Kasumi-1 (cell line): Measurements from ENCODE around the gene RNF222.

Source experiments
- DNase-seq, 2 experiments: peaks; one replicate each; lab custom pipeline; 2025; lab: John Stamatoyannopoulos, UW

RNF222 gene

DNA sequence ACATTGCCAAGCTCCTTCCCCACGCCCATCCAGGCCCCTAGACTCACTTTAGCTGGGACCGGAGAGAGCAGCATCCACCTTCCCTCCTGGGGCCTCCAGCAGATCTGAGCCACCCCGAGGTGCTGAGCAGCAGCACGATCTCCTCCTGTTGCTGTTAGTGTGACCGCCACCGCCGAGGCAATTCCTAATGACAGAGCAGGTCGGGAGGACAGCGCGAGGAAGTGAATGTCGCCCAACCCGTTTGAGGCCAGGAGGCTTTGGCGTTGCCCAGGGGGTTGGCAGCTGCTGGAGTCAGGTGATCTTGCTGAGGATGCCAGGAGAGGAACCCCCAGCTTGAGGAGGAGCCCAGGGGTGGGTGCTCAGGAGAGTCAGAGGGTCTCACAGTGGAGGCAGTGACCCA, at the start of gene RNF222:
TSS of gene RNF222 (minus strand) at position 192 of the 400 bp plus-strand sequence. CDS start 4,366 bp downstream, outside the sequence.
- no peak for DNase-seq

DNA sequence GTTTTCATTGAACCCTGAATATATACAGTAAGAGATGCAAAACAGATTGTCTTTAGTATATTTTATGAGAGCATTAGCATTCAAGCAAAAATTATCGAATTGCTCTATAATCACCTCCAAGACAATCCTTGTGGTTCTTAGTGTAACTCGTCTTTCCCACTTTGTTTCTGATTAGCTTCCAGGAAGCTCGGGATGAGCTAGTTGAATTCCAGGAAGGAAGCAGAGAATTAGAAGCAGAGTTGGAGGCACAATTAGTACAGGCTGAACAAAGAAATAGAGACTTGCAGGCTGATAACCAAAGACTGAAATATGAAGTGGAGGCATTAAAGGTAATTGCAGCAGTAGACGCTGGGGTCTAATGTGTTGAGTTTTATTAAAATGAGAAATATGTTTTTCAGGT, 47.9 kb upstream of the RNF222 start:
- DNase-seq, result no peak

DNA sequence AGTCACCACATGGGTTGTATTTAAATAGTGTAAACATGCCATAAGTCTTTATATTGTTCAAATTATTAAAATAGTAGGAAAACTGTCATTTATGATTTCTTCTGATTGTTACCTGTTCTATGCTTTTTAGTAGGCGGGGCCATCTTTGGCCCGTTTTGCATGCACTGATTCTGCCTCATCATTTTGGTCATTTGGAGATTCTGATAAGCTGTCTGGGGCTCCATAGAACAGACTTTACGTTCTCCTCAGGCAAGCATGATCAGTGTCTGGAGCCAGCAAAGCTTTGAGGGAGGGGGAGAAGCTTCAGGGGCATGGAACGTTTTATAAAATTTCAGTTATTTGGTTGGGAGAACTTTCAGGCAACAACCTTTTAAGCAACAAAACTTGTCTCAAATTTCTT, 46.9 kb upstream of the RNF222 start:
- no peak for DNase-seq

DNA sequence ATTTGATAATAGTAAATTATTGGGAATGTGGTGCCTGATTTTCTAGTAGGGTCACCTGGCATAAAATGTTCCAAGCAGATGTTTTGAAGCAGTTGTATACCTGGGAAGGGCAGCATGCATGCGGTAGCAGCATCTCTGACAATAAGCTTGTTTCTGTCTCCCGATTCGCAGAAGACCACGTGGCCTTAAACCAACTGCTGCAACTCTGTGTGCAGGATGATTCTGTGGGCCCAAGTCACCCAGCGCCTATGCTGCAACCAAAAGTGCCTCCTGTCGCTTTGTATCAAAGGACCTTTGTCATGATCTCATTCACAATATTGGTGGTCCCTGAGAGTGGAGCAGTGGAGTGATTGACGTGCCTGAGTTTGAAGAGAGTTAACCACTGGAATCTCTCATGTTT, 46.1 kb upstream of the RNF222 start:
- DNase-seq, result no peak

DNA sequence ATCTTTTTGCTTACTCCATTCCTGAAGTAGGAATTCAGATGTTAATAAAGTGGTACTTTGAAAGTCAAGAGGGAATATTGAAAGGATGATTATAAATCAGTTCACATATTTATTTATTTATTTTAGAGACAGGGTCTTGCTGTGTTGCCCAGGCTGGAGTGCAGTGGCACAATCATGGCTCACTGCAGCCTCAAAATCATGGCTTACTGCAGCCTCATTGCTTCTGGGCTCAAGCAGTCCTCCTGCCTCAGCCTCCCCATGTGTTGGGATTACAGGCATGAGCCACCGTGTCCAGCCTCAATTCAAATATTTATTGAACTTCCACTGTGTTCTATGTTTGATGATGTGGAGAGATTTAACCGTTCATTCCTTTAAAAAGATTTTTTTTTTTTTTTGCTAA, 44.7 kb upstream of the RNF222 start:
- no peak for DNase-seq

DNA sequence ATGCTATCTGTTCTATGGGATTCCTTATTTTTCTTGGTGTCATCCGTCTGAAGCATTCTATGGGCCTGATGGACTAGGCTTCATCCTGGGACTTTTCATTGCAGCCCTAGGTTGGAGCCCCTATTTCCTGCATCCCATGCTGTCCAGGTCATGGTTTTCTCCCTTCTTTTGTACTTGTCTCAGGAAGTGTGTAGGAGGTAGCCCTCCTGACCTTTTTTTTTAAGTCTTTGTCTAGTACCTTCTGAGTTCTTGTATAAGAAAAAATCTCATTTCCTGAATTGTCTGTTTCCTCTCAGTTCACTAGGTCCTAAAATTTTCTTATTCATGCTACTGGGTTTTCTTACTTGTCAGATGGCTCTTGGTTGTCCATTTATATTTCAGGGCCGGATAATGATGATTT, 44.1 kb upstream of the RNF222 start:
- DNase-seq, result no peak

GRCh38 chr17:8439681-8440080, 42.1 kb upstream of the RNF222 start:
- DNase-seq, result no peak

DNA sequence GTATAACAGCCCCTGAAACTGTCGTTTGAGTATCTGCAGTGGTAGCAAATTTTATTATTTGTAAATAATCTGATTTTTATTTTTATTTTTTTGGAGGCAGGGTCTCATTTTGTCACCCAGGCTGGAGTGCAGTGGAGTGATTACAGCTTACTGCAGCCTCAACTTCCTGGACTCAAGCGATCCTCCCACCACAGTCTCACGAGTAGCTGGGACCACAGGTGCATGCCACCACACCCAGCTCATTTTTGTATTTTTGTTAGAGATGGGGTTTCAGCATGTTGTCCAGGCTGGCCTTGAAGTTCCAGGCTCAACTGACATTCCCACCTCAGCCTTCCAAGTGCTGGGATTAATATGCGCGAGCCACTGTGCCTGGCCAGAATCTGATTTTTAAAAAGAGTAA, 40.8 kb upstream of the RNF222 start:
- no peak for DNase-seq

DNA sequence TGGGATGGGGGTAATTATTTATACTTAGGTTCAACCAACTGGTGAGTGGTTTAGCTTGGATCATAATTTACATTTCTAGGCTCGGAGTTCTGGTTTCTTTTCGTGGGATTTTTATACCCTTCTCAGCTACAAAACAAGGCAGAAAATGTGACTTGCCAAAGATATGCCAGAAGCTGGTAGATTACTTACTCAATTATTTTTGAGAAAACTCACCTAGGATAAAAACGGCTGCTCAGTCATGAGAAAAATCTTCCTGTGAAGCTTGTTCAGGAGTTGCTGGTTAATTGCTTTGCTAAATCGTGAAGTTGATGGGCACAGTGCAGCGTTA, 39.2 kb upstream of the RNF222 start:
- DNase-seq, result no peak

- peak; percentile 16 to 18 for DNase-seq
These were observed 38.7 kb upstream of the RNF222 start for GRCh38 chr17:8436169-8436843.

- DNase-seq, result peak; percentile 66 to 77
These were observed 37.9 kb upstream of the RNF222 start, which contains the start of gene NDEL1 for GRCh38 chr17:8435245-8436168. NDEL1 (plus strand) TSS chr17:8435884; CDS start chr17:8444272, 8,388 bp downstream.

- DNase-seq, result no peak
These were observed 33.3 kb upstream of the RNF222 start for GRCh38 chr17:8430966-8431365.

GRCh38 chr17:8426802-8427201, 29.2 kb upstream of the RNF222 start:
- DNase-seq, result no peak

GRCh38 chr17:8426094-8426720, 28.6 kb upstream of the RNF222 start:
- DNase-seq, result no peak

GRCh38 chr17:8421571-8421970, 23.9 kb upstream of the RNF222 start:
- DNase-seq, result no peak

- DNase-seq, result peak in 1 of 2 experiments; percentile 15
These were observed 22.7 kb upstream of the RNF222 start for GRCh38 chr17:8420041-8420934.

GRCh38 chr17:8419305-8419704, 21.7 kb upstream of the RNF222 start:
- no peak for DNase-seq

DNA sequence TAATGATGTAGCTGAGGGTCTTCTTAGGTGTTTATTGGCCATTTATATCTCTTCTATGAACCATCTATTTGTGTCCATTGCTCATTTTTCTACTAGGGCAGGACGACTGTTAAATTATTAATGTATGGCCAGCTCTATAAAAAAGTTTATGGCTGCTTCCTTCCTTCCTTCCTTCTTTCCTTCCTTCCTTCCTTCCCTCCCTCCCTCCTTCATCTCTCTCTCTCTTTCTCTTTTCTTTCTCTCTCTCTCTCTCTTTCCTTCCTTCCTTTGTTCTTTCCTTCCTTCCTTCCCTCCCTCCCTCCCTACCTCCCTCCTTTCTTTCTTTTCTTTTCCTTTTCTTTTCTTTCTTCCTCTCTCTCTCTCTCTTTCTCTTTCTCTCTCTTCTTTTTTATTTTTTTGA, 20.8 kb upstream of the RNF222 start:
- no peak for DNase-seq

DNA sequence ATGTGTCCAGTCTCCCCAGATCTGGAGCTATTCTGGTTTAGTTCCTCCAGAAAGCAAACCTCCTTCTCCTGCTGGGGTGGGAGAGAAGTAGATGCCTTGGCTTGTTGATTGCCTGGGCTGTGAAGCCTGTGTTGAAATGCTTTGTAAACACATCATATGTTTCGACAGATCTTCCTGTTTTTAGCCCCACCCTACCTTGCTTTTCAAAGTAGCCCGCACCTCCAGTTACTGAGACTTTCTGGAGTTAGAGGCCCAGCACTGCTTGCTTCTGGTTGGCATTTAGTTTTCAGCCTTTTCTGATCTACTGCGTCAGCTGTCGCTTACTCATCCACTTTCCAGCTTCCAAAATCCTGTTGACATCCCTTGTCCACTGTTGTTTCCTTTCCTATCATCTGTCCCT, 20.2 kb upstream of the RNF222 start:
- no peak for DNase-seq

DNA sequence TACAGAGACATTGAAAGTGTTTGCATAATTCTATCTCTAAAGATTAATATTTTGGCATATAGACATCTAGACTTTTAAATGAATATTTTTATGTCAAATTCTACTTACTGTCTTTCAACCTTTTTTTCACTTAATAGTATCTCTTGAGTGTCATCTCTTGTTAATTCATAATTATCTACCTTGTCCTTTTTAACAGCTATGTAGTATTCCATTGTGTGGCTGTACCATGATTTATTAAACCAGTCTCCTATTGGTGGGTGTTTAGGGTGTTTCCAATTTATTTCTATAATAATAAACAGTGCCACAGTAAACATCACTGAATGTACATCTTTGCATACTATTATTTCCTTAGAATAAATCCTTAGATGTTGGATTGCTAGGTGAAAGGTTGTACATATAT, 16.3 kb upstream of the RNF222 start:
- no peak for DNase-seq

DNA sequence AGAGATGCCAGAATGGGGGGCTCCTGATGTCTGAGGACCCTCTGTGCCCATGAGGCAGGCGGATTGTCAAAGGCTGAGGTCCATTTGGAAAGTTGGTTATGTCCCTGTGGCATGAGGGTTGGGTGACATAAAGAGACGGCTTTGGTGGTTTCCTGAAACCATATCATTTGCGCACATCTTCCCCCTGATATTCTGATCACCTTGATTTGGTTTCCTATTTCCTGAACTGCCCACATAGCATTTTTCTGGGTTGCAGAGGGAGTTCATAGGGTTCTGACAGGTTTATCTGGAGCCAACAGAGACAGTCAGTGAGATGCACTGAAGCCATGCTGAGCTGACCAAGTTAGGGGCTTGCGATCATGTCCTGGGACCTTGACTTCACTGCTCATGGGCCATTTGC, 15.7 kb upstream of the RNF222 start:
- no peak for DNase-seq

GRCh38 chr17:8412089-8412488, 14.5 kb upstream of the RNF222 start:
- DNase-seq, result no peak
